Right lobe of liver (tissue), 4 donors: ENCODE measurements around the gene DYNLL2.

Experiments used
- POLR2A ChIP-seq: fragments of 450-650 bp; IDR thresholded peaks from one replicate; pipeline ENCODE4 v1.6.1; 2017; ENCODE audit warnings: antibody characterized with exemption, mild to moderate bottlenecking
- TF ChIP-seq, protein P1 (sequence below), 4 donors: fragments of 200-600 bp in 3 of 4; fragments of 450-650 bp in 1 of 4; IDR thresholded peaks; one replicate each; pipeline versions ENCODE4 v1.5.1 to v1.8.0; 2016 to 2022; ENCODE audit warnings: antibody characterized with exemption in 4 of 4, mild to moderate bottlenecking in 2 of 4
- donor health status: DM: no; HTN: no; CAD: no.
- donor health status: DM: no; HTN: no; CAD: no.
- donor health status: DM: no; HTN: yes; CAD: no.

DNA sequence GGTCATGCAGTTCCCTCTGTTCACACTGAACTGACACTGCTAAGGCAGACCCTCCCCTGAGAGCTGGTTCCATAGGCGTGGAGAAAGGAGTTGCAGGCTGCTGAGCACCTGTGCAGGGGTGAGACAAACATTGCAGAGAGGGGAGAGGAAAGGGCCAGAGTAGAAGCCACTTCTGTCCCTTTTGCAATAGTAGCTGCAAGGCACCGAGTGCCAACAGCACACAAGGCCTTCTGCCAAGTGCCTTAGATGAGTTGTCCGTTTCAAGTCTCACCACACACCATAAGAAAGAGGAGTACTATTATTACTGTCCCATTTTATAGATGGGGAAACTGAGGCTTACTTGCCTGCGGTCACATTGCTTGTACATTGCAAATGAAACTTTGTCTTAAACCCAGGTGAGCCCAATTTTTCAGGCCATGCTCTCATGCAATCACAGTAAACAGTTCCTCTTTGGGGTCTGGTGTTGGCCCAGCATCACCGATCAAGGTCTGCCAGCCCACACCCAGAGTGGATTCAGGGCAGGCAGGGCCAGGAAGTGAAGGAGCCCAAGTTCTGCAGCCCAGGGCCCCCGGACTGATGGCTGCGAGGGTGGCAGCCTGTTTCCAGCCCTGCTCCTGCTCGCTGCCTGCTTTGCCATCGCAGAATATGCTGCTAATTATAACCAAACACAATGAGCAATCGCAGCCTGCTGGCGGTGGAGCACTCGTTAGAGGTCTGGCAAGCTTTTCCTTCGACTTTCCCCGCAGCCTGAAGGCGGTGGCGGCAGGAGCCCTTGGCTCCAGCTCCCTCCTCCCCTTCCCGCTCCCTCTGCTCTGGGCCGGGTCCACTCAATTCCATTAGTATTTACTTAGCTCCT, 36.8 kb upstream of the DYNLL2 start:
- TF ChIP-seq, protein P1, sequence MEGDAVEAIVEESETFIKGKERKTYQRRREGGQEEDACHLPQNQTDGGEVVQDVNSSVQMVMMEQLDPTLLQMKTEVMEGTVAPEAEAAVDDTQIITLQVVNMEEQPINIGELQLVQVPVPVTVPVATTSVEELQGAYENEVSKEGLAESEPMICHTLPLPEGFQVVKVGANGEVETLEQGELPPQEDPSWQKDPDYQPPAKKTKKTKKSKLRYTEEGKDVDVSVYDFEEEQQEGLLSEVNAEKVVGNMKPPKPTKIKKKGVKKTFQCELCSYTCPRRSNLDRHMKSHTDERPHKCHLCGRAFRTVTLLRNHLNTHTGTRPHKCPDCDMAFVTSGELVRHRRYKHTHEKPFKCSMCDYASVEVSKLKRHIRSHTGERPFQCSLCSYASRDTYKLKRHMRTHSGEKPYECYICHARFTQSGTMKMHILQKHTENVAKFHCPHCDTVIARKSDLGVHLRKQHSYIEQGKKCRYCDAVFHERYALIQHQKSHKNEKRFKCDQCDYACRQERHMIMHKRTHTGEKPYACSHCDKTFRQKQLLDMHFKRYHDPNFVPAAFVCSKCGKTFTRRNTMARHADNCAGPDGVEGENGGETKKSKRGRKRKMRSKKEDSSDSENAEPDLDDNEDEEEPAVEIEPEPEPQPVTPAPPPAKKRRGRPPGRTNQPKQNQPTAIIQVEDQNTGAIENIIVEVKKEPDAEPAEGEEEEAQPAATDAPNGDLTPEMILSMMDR (IDR thresholded peaks at IDR 0.05): no peak
- no peak for TF ChIP-seq POLR2A
